NCI-H524 (cell line): Measurements from ENCODE around the gene PHACTR1.
"Not testable (repeated sequence)": the region's sequence is repeated elsewhere in the genome, so short reads cannot be mapped to it uniquely, and the experiment has no call there.

Experiments
- DNase-seq, 2 experiments: peaks; one replicate each; lab custom pipeline; 2025; lab: John Stamatoyannopoulos, UW

The PHACTR1 gene

DNA sequence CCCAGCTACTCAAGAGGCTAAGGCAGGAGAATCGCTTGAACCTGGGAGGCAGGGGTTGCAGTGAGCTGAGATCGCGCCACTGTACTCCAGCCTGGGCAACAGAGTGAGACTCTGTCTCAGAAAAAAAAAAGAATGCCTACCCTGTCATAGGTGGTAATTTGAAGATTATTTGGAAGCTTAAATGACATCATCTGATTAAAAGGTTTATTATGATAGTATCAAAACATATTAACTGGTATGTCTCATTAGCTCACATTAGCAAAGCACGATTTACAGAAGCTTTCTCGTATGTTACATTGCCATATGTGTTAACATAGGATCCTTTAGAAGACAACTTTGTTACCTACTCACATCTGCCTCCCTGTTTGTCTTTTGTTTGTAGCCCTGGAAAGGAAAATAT is 443.3 kb downstream of the PHACTR1 start:
- not testable (repeated sequence) for DNase-seq

GRCh38 chr6:13163161-13163944 is 446.8 kb downstream of the PHACTR1 start:
- DNase-seq, result no peak

GRCh38 chr6:13164291-13164690 is 447.7 kb downstream of the PHACTR1 start:
- no peak for DNase-seq

GRCh38 chr6:13165502-13166172 is 449.1 kb downstream of the PHACTR1 start:
- DNase-seq, result peak in 1 of 2 experiments; percentile 19

DNA sequence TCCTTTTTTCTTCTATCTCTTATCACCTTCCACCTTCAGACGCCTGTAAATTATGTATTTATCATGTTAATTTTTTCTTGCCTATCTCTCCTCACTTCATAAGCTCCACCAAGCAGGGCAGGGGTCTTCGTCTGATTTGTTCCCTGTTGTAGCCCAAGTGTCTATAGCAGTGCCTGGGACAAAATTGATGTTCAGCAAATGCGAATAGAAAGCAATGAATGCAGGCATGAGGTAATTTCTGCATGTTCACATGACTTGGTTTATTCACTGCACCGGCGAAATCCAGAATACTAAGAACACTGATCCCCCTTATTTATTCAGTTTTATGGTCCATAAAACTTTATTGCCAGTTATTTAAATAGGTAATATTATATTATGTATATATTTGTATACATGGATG is 449.7 kb downstream of the PHACTR1 start:
- DNase-seq, result no peak

DNA sequence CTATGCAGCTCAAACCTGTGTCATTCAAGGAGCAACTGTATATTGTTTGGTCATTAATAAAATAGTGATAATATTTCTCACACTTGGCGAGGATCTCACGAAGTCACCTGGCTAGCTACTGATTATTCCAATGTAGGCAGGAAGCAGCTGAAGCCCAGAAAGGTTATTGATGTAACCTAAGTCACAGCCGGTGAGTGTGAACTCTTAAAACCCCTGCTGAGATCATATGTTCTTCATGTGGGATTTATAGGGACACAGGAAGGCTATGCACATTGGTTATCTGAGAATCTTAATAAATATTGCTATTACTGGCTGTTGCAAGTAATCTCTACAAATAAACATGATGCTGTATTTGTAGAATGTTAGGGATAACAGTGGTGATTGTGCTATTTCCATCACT is 450.3 kb downstream of the PHACTR1 start:
- DNase-seq, result no peak

- DNase-seq, result no peak
Observed at GRCh38 chr6:13172291-13172690, 455.7 kb downstream of the PHACTR1 start.

DNA sequence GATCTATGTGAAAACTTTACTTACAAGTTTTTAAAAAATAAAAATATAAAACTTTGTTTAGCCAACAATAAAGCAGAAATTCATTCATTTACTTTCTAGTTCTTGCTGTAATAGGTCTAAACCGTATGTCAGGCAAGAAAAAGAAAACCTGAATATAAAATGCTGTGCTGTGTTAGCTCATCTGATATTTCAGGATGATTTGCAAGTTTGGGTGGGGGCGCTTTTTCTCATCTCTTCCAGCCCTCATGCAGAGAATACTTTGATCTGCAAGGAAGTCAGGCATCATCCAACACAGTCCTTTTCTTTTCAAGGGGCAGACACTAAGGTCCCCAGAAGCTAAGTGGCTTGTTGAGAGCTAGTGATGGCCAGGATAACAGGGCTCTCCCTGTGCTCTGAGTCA is 458.5 kb downstream of the PHACTR1 start:
- DNase-seq, result no peak

DNA sequence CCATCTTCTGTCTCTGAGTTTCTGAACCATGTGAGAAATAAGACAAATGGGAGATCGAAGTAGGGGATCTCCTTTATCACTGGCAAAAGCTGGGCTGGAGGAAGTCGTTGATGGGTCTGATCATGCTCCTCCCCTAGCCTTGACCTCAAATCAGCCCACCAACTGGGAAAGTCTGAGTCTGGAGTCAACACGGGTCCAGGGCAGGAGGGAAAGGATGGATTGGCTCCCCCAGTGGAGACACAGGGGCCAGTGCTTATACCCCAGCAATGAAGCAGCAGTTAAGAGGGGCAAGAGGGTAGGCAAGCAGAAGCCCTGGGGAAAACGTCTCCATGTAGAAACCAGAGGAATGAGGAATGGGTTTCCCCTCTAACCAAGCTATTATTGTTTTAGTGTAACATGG is 459.2 kb downstream of the PHACTR1 start:
- DNase-seq, result no peak

GRCh38 chr6:13177664-13178063 is 461.1 kb downstream of the PHACTR1 start:
- no peak for DNase-seq

DNA sequence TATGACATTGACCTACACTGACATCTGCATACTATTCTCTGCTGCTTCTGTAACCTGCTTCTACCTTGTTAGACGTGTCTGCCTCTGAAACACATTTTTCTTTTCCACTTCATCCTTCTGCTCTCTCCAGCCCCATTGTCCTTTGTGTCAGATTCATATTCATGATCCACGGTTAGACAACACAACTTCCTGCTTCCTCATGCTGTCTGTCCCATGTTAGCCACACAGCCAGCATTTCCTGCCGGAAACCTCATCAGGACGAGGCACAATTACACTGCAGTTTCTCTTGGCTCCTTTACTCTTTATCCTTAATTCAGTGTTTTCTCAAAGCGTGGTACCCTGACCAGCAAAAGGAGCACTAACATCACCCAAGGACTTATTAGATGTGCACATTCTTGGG is 461.5 kb downstream of the PHACTR1 start:
- no peak for DNase-seq

DNA sequence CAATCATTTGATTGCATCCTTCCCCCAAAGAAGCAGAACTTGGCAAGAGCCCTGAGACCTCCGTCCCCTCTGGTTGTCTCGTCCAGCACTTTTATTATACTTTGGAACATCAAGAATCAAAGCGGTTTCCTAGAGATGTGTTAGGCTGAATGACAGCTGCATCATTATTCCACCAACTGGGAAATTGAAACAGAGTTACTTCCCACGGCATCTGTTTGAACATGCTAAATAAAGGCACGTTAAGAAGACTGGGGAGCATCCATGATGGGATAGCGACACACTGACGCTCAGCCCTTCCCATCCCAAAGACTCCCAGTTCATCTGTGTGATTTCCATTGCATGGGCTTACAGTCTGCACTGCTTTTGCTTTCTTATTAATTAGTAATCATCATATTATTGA is 464.0 kb downstream of the PHACTR1 start:
- no peak for DNase-seq

DNA sequence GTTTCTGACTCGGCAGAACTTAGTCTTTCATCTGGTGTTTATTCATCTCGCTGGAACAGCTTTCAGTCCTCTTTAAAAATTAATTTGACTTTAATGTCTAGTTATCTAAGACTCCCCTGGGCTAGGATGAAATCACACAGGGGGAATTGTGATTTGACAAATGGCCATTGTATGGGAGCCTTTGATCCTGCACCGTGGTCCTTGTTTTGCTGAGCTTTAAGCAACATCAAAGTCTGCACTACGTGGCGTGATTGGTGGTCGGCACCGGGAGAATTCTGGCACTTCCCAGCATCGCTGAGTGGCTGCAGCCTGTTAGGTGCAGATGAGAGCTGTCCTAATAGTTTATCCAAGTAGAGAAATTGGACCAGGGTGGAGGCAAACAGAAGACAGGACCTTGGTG is 464.8 kb downstream of the PHACTR1 start:
- no peak for DNase-seq

DNA sequence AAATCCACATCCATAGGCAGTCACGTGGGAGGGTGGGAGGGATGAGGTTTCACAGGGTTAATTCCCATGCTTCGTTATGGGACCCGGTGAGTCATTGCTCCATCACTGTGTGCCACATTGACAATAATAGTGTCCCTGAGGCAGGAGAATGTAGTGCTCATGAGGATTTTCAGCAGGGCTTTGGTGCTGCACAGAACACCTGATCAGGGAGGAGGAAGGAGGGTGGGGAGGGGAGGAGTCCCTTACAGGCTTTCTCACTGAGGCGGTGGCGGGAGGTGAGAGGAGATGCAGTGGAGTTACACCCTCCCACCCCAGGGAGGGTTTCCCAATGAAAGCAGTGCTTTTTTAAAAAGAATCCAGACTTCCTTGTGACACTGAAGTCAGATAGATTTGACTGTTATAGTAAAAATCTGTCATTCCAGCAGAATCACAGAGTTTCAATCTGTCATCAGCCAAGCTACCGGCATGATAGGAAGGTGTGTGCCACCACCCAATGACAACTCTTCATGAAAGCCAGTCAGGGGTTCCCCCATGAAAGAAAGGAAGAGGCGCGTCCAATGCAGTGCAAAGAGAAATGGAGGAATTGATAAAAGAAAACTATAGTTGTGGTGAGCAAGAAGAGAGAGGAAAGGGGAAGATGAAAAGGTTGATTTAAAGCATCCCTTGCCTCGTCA is 467.0 kb downstream of the PHACTR1 start:
- DNase-seq, result no peak

DNA sequence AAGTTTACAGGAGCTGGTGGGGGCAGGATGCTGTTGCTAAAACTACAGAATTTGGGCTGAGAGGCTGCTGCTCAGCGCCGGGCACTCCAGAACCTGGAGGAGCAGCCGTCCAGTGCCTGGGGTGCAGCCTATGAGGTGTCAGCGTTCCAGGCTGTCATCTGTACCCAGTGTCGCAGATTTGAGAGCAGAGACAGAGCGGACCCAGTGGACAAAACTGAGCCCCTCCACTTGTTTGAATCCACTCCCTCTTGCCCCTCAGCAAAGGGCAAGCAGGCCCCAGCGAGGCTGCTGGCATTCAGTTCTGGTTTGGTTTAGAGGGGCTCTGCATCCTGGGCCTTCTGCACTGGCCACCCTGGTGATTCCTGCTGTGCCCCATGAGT is 467.5 kb downstream of the PHACTR1 start:
- DNase-seq, result no peak

- DNase-seq, result no peak
Observed at GRCh38 chr6:13184547-13184946, 468.0 kb downstream of the PHACTR1 start.

GRCh38 chr6:13186861-13187260 is 470.3 kb downstream of the PHACTR1 start:
- DNase-seq, result no peak

DNA sequence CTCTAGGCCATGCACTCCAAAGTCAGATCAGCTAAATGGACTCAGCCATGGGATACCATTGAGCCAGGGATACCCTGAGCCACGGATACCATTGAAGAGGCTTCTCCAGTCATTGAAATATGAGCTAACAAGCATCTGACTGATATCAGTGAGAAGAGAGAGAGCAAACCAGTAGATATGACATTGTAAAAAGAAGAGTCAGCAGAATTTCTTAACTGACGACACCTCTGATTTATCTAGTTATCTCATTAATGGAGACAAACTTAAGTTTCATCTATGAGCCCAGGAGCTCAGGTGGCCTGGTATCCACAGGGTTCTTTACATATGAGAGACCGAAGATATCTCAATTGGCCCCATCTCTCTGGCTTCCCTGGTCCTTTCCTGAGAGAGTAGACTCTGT is 471.1 kb downstream of the PHACTR1 start:
- no peak for DNase-seq

GRCh38 chr6:13188306-13188705 is 471.7 kb downstream of the PHACTR1 start:
- no peak for DNase-seq

- DNase-seq, result no peak
Observed at GRCh38 chr6:13189710-13190109, 473.1 kb downstream of the PHACTR1 start.

DNA sequence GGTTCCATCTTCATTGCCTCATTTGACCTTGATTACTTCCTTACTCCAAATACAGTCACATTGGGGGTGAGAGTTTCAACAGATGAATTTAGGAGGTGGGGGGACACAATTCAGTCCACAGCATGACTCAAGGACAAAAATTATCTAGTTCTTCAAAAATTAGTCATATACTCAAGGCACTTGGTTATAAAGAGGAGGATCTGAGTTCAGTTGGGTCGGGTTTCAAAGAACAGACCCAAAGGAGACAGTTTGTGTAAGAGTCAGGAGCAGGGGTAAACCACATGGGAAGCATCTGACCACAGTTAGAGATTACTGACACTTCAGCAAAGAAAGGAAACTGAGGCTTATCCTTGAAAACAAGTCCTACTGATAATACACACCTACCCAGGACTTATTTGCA is 473.8 kb downstream of the PHACTR1 start:
- DNase-seq, result no peak

GRCh38 chr6:13191461-13191860 is 474.9 kb downstream of the PHACTR1 start:
- no peak for DNase-seq

DNA sequence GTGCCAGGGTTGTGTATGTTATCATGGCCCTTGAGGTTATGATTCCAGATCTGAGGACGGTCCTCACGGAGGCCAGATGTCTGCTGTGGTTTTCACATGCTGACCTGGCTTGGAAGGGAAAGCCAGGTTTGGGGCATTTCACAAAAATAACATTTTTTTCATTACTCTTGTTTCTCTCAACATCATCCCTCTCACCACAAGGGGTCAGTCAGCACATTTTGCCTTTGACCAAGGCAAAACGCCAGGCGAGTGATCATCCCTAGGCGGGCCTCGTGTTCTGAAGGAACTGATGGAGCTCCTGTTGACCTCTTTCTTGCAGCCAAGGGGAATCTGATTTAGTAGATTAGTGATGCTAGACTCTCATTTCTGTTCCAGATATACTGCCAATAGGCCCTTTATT is 478.3 kb downstream of the PHACTR1 start:
- DNase-seq, result peak in 1 of 2 experiments; percentile 21
